Fibroblast of lung (primary cell): ENCODE results near the gene NES.

Source experiments
- CTCF ChIP-seq, 2 donors: IDR thresholded peaks in 1 of 2; conservative IDR thresholded peaks in 1 of 2; 1 replicate in 1 of 2; 2 replicates in 1 of 2; pipeline ENCODE4 v1.5.1; 2011 to 2012; ENCODE audit warnings: low read length in 2 of 2, control low read depth in 1 of 2, inconsistent platforms in 1 of 2, low read depth in 1 of 2, mild to moderate bottlenecking in 1 of 2
- EZH2 ChIP-seq: IDR thresholded peaks from 2 replicates; pipeline ENCODE4 v1.5.1; 2012; ENCODE audit warnings: low read length, control low read depth, mild to moderate bottlenecking; ENCODE audit errors: missing control alignments

- no peak for TF ChIP-seq CTCF (conservative IDR thresholded peaks at IDR 0.05 in 1 of 2, IDR thresholded peaks at IDR 0.05 in 1 of 2; ENCODE audit: low read depth in 1 of 2, low read length in 2 of 2)
- no peak for TF ChIP-seq EZH2
Observed at GRCh38 chr1:156671804-156672203, 5.4 kb downstream of the NES start.
